Gastroesophageal sphincter (tissue), 4 donors: ENCODE results near the gene ZSWIM9. TPM values are rescaled to one million over a fixed set of nuclear protein-coding genes. Genes with fewer than 3 reads are reported as not detected.

Experiments used
- ATAC-seq: fragments of 150-250 bp; one replicate; pipeline ENCODE4 v1.9.1; 2016; ENCODE audit warnings: mild to moderate bottlenecking, moderate library complexity
- H3K27ac ChIP-seq, 4 donors: fragments of 200-600 bp; sonication (generic) in 3 of 4; 1 replicate in 3 of 4; 2 replicates in 1 of 4; pipeline ENCODE4 v1.5.1; 2016 to 2019
- H3K27me3 ChIP-seq: fragments of 200-600 bp; sonication (generic); one replicate; pipeline ENCODE4 v1.5.1; 2019
- H3K36me3 ChIP-seq, 2 donors: fragments of 200-600 bp; sonication (generic); one replicate each; pipeline ENCODE4 v1.5.1; 2019; ENCODE audit warnings: control low read depth in 1 of 2
- H3K4me1 ChIP-seq, 3 donors: fragments of 200-600 bp; sonication (generic); 1 replicate in 2 of 3; 2 replicates in 1 of 3; pipeline ENCODE4 v1.5.1; 2016 to 2019; ENCODE audit warnings: control low read depth in 2 of 3
- H3K4me3 ChIP-seq, 2 donors: fragments of 200-600 bp; sonication (generic); one replicate each; pipeline ENCODE4 v1.5.1; 2019; ENCODE audit warnings: mild to moderate bottlenecking in 1 of 2, moderate library complexity in 1 of 2
- H3K9me3 ChIP-seq, 3 donors: fragments of 200-600 bp; sonication (generic); one replicate each; pipeline ENCODE4 v1.5.1; 2017 to 2019; ENCODE audit warnings: control low read depth in 2 of 3
- EP300 ChIP-seq: sonication (generic); formaldehyde crosslinking; IDR thresholded peaks from one replicate; pipeline ENCODE4 v1.6.1; 2017; ENCODE audit warnings: antibody characterized with exemption, mild to moderate bottlenecking
- POLR2A ChIP-seq, 2 donors: fragments of 450-650 bp; IDR thresholded peaks; one replicate each; pipeline ENCODE4 v1.6.1; 2017; ENCODE audit warnings: antibody characterized with exemption in 2 of 2, mild to moderate bottlenecking in 2 of 2, moderate library complexity in 1 of 2
- POLR2AphosphoS5 ChIP-seq: sonication (generic); formaldehyde crosslinking; IDR thresholded peaks from one replicate; pipeline ENCODE4 v1.6.1; 2017; ENCODE audit warnings: antibody characterized with exemption
- WGBS, 2 donors: methylation state at CpG; one replicate each; pipeline ENCODE4 v1.1.5; 2018; ENCODE audit warnings: low coverage in 1 of 2; 5-methylcytosine and 5-hydroxymethylcytosine counted together
- total RNA-seq, 4 donors: library from RNA; depleted of rRNA; stranded (reverse); fragments of >200 nt; gene quantifications; one replicate each; pipeline ENCODE4 v1.1.0, GENCODE V29; 2016
- TF ChIP-seq, protein P1 (sequence below), 4 experiments: fragments of 200-600 bp in 2 of 4; fragments of 450-650 bp in 2 of 4; sonication (generic) in 1 of 4; IDR thresholded peaks; one replicate each; pipeline ENCODE4 v1.5.1; 2017 to 2019; ENCODE audit warnings: antibody characterized with exemption in 4 of 4, mild to moderate bottlenecking in 2 of 4, moderate library complexity in 2 of 4

ZSWIM9 gene
- total RNA-seq, 4 donors from 2014 or later = 3.2 to 8.3 (median 5.7) TPM

GRCh38 chr19:48152551-48152950 lies 17.9 kb upstream of the ZSWIM9 start:
- 18 to 19% methylated on average over 7 to 8 of the region's 8 CpGs for WGBS, 2 donors
- H3K4me3 ChIP-seq = no peak overlapping the region
- peak; percentile 23 for ATAC-seq
- TF ChIP-seq, protein P1, sequence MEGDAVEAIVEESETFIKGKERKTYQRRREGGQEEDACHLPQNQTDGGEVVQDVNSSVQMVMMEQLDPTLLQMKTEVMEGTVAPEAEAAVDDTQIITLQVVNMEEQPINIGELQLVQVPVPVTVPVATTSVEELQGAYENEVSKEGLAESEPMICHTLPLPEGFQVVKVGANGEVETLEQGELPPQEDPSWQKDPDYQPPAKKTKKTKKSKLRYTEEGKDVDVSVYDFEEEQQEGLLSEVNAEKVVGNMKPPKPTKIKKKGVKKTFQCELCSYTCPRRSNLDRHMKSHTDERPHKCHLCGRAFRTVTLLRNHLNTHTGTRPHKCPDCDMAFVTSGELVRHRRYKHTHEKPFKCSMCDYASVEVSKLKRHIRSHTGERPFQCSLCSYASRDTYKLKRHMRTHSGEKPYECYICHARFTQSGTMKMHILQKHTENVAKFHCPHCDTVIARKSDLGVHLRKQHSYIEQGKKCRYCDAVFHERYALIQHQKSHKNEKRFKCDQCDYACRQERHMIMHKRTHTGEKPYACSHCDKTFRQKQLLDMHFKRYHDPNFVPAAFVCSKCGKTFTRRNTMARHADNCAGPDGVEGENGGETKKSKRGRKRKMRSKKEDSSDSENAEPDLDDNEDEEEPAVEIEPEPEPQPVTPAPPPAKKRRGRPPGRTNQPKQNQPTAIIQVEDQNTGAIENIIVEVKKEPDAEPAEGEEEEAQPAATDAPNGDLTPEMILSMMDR (IDR thresholded peaks at IDR 0.05) = peak in 3 of 4 experiments; percentile 88 to 93 (median 92)
- no peak for TF ChIP-seq POLR2AphosphoS5
- H3K9me3 ChIP-seq = no peaks in the 10 kb centered on the region
- peaks cover 0 to 20% (median 0%) of the 10 kb centered on the region in 3 donors for H3K4me1 ChIP-seq
- H3K36me3 ChIP-seq = peaks cover 0 to 29% of the 10 kb centered on the region in 2 donors
- H3K27me3 ChIP-seq = no peaks in the 10 kb centered on the region
- H3K27ac ChIP-seq = no peak overlapping the region

DNA sequence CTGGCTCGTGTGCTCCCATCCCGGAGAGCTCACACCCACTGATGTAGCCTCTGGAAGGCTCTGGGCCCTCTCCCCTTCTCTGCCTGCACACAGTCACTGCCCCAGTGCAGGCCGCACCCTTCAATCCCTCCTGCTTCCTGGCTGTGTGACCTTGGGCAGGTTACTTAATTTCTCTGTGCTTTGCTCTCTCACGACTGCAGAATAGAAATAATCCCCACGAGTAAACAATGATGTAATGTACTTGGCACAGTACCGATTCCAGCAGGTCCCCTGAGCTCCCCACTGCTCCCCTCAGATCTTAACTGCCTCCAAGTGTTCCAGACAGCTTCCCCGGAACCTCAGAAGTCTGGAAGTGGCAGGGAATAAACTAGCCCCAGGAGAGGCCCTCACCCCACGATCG lies 16.5 kb upstream of the ZSWIM9 start:
- TF ChIP-seq EP300 (no peak), POLR2AphosphoS5 (no peak), POLR2A (IDR thresholded peaks at IDR 0.05) (no peak)
- TF ChIP-seq, protein P1 (IDR thresholded peaks at IDR 0.05) = no peak
- H3K4me3 ChIP-seq = no peak overlapping the region
- WGBS, 2 donors = 21 to 33% methylated on average over 3 to 4 of the region's 9 CpGs
- peaks cover 0 to 39% of the 10 kb centered on the region in 2 donors for H3K36me3 ChIP-seq
- H3K9me3 ChIP-seq = no peaks in the 10 kb centered on the region
- ATAC-seq = no peak
- no peaks in the 10 kb centered on the region for H3K27me3 ChIP-seq
- H3K4me1 ChIP-seq = peaks cover 0 to 14% (median 0%) of the 10 kb centered on the region in 3 donors
- H3K27ac ChIP-seq = no peak overlapping the region

GRCh38 chr19:48158210-48158790 lies 12.2 kb upstream of the ZSWIM9 start:
- TF ChIP-seq, protein P1 (IDR thresholded peaks at IDR 0.05) = no peak
- no peak for TF ChIP-seq POLR2AphosphoS5
- TF ChIP-seq EP300 = no peak
- no peak for TF ChIP-seq POLR2A (IDR thresholded peaks at IDR 0.05)
- peaks cover 0 to 50% of the 10 kb centered on the region in 2 donors for H3K36me3 ChIP-seq

GRCh38 chr19:48168689-48169088 lies 1.8 kb upstream of the ZSWIM9 start:
- H3K27ac ChIP-seq = no peak overlapping the region
- no peaks in the 10 kb centered on the region for H3K27me3 ChIP-seq
- no peaks in the 10 kb centered on the region for H3K9me3 ChIP-seq
- H3K4me1 ChIP-seq = peaks cover 0 to 22% (median 8%) of the 10 kb centered on the region in 3 donors
- no peak for ATAC-seq
- TF ChIP-seq, protein P1 (IDR thresholded peaks at IDR 0.05) = no peak
- TF ChIP-seq POLR2AphosphoS5 (no peak), EP300 (no peak), POLR2A (IDR thresholded peaks at IDR 0.05) (no peak)
- WGBS, 2 donors = 79 to 98% methylated on average over 5 of the region's 5 CpGs
- H3K36me3 ChIP-seq = peaks cover 0 to 26% of the 10 kb centered on the region in 2 donors
- no peak overlapping the region for H3K4me3 ChIP-seq

More at GRCh38 chr19:48158210-48158790, 12.2 kb upstream of the ZSWIM9 start:
- ATAC-seq = no peak
- Histone ChIP-seq H3K27me3 (no peaks in the 10 kb centered on the region), H3K4me3 (no peak overlapping the region), H3K4me1 (no peaks in the 10 kb centered on the region), H3K27ac (no peak overlapping the region), H3K9me3 (no peaks in the 10 kb centered on the region)
- WGBS, 2 donors = 77 to 85% methylated on average over 3 to 8 of the region's 12 CpGs

DNA sequence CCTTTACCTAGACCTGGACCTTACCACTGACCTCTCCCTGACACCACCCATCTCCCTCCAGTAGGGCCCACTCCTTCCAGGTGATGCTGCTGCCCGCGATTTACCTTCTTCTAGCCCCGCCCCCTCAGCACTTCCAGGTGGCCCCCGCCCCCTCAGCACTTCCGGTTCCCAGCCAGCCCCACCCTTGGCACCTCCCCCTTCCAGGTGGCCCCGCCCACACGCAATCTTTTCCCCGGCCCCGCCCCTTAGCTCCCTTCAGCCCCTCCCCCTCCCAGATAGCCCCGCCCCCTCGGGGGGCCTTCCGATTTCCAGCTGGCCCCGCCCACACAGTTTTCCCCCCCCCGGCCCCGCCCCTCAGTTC lies 922 bp upstream of the ZSWIM9 start:
- Histone ChIP-seq H3K9me3 (no peaks in the 10 kb centered on the region), H3K27me3 (no peaks in the 10 kb centered on the region), H3K36me3 (peaks cover 0 to 30% of the 10 kb centered on the region in 2 donors), H3K4me3 (peak overlapping the region; percentile 60 to 83), H3K27ac (peak overlapping the region; percentile 59 to 93 (median 90)), H3K4me1 (peaks cover 0 to 22% (median 8%) of the 10 kb centered on the region in 3 donors)
- 0% methylated on average over 2 to 3 of the region's 15 CpGs for WGBS, 2 donors
- ATAC-seq = peak; percentile 4
- no peak for TF ChIP-seq EP300
- TF ChIP-seq, protein P1 (IDR thresholded peaks at IDR 0.05) = no peak
